ENCODE results near the gene ASAP3.

ASAP3 gene

DNA sequence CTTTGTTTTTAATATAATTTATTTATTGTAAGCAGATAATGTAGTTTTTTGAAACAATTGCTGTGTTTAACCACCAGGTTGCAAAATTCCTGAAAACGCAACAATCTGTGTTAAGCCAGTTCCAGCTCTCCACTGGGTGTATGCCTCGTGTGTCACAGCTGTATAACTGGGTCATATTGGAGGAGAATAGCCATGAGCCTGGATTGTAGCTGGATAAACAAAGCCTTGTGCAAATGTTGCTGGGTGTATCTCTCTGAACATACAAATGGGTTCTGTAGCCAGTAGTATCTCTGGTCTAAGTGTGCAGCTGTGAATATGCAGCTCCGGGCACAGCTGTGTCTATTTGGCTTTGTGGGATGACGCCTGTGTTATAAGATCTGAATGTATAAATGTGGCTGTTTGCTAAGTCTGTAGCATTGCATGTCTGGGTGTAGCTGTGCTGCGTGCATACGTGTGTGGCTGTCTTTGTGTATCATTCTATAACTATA is 62.2 kb downstream of the ASAP3 start:
- TF ChIP-seq, protein P1, sequence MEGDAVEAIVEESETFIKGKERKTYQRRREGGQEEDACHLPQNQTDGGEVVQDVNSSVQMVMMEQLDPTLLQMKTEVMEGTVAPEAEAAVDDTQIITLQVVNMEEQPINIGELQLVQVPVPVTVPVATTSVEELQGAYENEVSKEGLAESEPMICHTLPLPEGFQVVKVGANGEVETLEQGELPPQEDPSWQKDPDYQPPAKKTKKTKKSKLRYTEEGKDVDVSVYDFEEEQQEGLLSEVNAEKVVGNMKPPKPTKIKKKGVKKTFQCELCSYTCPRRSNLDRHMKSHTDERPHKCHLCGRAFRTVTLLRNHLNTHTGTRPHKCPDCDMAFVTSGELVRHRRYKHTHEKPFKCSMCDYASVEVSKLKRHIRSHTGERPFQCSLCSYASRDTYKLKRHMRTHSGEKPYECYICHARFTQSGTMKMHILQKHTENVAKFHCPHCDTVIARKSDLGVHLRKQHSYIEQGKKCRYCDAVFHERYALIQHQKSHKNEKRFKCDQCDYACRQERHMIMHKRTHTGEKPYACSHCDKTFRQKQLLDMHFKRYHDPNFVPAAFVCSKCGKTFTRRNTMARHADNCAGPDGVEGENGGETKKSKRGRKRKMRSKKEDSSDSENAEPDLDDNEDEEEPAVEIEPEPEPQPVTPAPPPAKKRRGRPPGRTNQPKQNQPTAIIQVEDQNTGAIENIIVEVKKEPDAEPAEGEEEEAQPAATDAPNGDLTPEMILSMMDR (IDR thresholded peaks at IDR 0.05; ENCODE audit: low read depth, low read length), result 0 out of 2 replicates have a peak, but pooled peaks have one; percentile 4
- H3K4me3 ChIP-seq (ENCODE audit: low read depth, low read length), result peak overlapping the region; percentile 24; the same call in 1 of the 2 replicates

DNA sequence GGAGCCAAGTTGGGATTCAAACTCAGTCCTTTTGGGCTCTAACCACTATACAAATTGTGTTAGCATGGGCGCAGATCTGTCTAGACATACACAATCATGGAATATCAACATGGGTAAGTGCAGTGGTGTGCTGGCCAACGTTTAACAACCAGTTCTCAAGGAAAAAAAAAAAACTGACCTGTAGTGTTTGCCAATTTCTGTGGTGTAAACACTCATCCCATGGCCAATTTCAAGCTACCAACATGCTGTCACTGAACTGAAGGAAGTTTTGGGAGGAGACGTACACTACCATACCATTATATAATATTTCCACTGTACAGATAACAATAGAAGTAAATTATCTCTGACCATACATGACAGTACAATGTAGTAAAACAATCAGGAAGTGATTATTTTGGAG is 62.6 kb downstream of the ASAP3 start:
- H3K4me3 ChIP-seq (ENCODE audit: low read depth, low read length), result no peak overlapping the region
- TF ChIP-seq, protein P1 (IDR thresholded peaks at IDR 0.05; ENCODE audit: low read depth, low read length), result no peak

- H3K4me3 ChIP-seq (ENCODE audit: low read depth, low read length), result no peak overlapping the region
- TF ChIP-seq, protein P1 (IDR thresholded peaks at IDR 0.05; ENCODE audit: low read depth, low read length), result no peak
Observed at GRCh38 chr1:23420778-23421177, 63.2 kb downstream of the ASAP3 start.

DNA sequence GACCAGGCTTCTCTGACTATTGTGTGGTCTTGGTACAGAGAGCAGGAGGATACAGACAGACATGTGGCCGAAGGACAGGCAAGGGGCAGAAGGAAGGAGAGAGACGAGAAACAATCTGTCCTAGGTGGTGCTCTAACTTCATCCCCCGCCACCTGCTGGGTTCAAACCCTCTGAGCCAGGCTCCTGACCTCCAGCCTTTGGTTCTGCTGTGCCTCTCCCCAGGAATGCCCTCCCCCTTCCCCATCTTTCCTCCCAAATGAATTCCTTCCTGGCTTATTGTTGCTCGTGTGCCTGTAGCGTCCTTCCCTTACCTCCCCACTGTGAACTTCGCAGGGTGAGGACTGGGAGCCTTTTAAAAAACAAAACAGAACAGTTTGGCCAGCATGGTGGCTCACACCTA is 64.8 kb downstream of the ASAP3 start:
- H3K4me3 ChIP-seq (ENCODE audit: low read depth, low read length), result no peak overlapping the region
- TF ChIP-seq, protein P1 (IDR thresholded peaks at IDR 0.05; ENCODE audit: low read depth, low read length), result no peak

- TF ChIP-seq, protein P1 (IDR thresholded peaks at IDR 0.05; ENCODE audit: low read depth, low read length), result no peak
- H3K4me3 ChIP-seq (ENCODE audit: low read depth, low read length), result no peak overlapping the region
Observed at GRCh38 chr1:23417570-23417969, 66.4 kb downstream of the ASAP3 start.

DNA sequence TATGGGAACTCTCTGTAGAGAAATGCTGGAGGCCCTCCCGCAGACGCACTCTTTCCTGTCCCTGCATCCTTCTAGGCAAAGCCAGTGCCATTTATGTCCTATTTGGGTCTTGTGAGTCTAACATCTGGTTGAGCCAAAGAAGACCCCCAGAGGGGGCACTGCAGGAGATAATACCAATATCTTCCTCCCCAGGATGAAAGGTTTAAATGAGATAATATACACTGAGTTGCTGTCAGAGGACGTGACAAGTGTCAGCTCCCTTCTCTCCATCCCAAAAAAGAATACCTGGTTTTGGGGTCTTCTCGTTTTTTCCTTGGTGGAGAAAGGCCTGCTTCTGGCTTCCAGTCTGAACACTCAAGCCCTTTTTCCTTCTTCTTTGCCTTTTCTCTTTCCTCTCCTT is 67.0 kb downstream of the ASAP3 start:
- no peak overlapping the region for H3K4me3 ChIP-seq (ENCODE audit: low read depth, low read length)
- TF ChIP-seq, protein P1 (IDR thresholded peaks at IDR 0.05; ENCODE audit: low read depth, low read length), result no peak

DNA sequence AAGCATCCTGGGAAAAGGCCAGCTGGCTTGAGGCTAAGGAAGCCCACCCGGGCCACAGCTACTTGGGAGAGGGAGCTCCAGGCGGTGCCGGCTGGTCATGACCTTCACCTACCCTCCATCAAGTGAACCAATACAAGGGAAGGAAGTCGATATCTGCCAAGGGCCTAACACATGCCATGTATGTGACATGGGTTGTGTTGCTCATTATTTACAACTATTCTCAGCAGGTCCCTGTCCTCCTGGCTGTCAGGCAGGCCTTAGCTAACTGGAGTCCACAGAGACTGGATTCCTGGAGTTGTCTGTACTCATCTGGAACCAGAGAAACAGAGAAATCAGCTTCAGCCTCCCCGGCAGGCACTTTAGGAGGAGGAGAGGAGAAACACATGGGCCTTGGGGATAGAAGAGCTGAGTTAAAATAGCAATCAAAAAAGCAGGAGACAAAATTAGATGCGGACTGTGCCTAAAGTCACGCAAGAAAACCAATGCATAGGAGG is 75.1 kb downstream of the ASAP3 start:
- TF ChIP-seq, protein P1 (IDR thresholded peaks at IDR 0.05; ENCODE audit: low read depth, low read length), result no peak
- no peak overlapping the region for H3K4me3 ChIP-seq (ENCODE audit: low read depth, low read length)
